C4-2B (cell line): ENCODE measurements around the gene LARP4B.

ENCODE experiments used
- ZFX ChIP-seq: fragments of 450-650 bp; IDR thresholded peaks from 2 replicates; pipeline ENCODE4 v1.6.1; 2017
- TF ChIP-seq, protein P1 (sequence below): fragments of 450-650 bp; conservative IDR thresholded peaks from 2 replicates; pipeline ENCODE4 v1.5.1; 2017; ENCODE audit warnings: mild to moderate bottlenecking

DNA sequence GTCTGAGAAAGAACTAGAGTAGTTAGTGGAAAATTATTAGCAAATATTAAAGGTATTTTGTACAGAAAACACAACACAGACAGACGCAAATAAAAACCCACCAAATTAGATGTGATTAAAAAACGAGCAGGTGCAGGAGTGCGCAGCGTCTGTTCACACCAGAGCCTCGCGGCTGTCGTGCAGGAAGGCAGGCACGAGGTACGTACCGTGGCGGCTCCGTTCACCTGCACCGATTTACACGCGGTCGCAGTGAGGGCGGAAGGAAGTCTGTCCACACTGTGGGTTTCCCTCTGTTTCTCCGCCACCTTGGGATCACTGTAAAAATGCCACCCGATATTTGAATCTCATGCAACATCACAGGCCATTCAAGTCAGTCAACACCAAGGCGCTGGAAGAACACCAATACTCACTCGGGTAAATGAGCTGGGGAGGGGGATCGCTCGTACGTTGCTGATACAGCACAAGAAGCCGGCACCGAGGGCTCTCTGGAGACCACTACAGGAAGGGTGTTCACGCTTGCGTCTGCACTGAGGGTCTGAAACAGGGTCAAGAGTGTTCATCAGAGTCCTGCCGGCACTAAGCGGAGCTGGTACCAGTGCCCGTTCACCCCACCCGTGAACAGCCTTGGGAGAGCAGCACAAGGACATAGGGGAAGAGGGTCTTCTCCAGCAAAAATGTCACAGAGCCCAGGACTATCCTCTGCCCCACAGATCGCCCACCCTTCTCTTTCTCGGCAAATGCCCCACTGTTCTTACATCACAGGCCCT lies 116.8 kb downstream of the LARP4B start:
- TF ChIP-seq, protein P1, sequence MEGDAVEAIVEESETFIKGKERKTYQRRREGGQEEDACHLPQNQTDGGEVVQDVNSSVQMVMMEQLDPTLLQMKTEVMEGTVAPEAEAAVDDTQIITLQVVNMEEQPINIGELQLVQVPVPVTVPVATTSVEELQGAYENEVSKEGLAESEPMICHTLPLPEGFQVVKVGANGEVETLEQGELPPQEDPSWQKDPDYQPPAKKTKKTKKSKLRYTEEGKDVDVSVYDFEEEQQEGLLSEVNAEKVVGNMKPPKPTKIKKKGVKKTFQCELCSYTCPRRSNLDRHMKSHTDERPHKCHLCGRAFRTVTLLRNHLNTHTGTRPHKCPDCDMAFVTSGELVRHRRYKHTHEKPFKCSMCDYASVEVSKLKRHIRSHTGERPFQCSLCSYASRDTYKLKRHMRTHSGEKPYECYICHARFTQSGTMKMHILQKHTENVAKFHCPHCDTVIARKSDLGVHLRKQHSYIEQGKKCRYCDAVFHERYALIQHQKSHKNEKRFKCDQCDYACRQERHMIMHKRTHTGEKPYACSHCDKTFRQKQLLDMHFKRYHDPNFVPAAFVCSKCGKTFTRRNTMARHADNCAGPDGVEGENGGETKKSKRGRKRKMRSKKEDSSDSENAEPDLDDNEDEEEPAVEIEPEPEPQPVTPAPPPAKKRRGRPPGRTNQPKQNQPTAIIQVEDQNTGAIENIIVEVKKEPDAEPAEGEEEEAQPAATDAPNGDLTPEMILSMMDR = no peak
- no peak for TF ChIP-seq ZFX
